Measurements from ENCODE around the gene DRC7.

DNA sequence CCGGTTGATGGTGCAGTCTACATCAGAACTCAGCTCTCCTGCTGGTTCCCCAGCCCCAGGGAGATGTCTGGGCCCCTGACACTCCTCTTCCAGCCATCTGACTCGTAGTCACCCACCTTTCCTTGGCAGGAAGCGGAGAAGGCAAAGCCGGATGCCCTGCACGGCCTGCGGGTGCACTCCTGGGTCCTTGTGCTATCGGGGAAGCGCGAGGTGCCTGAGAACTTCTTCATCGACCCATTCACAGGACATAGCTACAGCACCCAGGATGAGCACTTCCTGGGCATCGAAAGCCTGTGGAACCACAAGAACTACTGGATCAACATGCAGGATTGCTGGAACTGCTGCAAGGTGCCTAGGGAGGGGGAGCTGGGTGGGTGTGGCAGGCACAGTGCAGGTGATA is 12.7 kb downstream of the DRC7 start:
- TF ChIP-seq, protein P1, sequence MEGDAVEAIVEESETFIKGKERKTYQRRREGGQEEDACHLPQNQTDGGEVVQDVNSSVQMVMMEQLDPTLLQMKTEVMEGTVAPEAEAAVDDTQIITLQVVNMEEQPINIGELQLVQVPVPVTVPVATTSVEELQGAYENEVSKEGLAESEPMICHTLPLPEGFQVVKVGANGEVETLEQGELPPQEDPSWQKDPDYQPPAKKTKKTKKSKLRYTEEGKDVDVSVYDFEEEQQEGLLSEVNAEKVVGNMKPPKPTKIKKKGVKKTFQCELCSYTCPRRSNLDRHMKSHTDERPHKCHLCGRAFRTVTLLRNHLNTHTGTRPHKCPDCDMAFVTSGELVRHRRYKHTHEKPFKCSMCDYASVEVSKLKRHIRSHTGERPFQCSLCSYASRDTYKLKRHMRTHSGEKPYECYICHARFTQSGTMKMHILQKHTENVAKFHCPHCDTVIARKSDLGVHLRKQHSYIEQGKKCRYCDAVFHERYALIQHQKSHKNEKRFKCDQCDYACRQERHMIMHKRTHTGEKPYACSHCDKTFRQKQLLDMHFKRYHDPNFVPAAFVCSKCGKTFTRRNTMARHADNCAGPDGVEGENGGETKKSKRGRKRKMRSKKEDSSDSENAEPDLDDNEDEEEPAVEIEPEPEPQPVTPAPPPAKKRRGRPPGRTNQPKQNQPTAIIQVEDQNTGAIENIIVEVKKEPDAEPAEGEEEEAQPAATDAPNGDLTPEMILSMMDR (IDR thresholded peaks at IDR 0.05; ENCODE audit: low read depth, low read length): no peak
- TF ChIP-seq EZH2phosphoT487 (IDR thresholded peaks at IDR 0.05; ENCODE audit: low read depth): no peak

Measured in OCI-LY3 (cell line).